ENCODE measurements around the gene RRP15.

The RRP15 gene

DNA sequence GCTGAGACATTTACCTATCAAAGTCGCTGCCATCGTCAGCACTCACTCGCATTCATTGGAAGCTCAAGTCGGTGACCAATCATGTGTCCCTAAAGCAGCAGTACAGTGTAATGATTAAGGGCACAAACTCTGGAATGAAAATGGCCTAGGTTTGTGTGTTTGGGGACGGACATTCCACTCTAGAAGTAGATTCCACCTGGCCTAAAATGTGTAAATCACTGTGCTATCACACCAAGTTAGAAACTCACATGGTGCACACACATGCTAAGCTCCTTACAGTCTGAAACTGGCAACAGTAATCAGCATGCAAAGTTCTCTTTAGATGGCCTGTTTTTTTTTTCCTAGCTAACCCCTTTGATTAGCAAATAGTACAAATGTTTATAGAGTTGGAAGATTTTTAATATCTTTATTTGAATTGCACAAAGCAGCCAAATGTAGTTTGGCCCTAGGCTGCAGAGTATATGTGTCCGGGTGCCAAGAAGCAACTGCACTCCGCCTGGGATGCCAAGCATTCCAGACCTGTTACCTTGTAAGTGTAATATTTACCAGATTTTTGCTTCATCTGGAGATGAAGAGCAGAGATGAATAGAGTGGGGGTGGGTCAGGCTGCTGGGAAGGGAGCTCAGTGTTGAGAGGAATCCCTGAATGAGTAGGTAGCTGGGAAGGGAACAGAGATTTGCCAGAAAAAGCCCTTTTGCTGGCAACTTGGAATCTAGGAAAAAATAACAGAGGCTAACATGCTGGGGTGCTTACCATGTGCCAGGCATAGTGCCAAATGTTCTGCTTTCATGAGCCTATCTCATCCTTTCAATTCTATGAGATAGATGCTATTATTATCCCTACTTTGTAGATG lies 95.3 kb downstream of the RRP15 start:
- DNase-seq (ENCODE audit: extremely low read depth, low read depth), result peak; percentile 60
- TF ChIP-seq, protein P1, sequence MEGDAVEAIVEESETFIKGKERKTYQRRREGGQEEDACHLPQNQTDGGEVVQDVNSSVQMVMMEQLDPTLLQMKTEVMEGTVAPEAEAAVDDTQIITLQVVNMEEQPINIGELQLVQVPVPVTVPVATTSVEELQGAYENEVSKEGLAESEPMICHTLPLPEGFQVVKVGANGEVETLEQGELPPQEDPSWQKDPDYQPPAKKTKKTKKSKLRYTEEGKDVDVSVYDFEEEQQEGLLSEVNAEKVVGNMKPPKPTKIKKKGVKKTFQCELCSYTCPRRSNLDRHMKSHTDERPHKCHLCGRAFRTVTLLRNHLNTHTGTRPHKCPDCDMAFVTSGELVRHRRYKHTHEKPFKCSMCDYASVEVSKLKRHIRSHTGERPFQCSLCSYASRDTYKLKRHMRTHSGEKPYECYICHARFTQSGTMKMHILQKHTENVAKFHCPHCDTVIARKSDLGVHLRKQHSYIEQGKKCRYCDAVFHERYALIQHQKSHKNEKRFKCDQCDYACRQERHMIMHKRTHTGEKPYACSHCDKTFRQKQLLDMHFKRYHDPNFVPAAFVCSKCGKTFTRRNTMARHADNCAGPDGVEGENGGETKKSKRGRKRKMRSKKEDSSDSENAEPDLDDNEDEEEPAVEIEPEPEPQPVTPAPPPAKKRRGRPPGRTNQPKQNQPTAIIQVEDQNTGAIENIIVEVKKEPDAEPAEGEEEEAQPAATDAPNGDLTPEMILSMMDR (IDR thresholded peaks at IDR 0.05; ENCODE audit: low read depth, low read length, missing control alignments), result no peak
- H3K4me3 ChIP-seq (replicated peaks; ENCODE audit: low read depth, low read length), result no peak overlapping the region

DNA sequence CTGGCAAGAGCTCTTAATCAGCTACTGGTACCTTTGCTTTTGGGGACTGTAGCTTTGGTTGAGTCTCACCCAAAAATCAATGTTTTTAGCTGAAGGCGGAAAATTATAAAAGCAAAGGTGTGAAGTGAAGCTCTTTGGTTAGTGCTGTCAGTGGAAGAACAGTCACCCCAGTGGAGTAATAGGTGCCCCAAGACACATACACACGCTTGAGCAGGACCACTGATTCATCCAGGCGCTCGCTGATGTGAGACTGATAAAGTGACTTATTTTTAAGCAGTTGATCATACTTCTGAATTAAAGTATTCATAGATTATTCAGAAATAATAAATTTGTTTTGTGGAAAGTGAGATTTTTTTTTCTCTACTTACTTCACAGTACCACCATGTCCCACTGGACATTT lies 97.2 kb downstream of the RRP15 start:
- DNase-seq (ENCODE audit: extremely low read depth, low read depth), result no peak
- TF ChIP-seq, protein P1 (IDR thresholded peaks at IDR 0.05; ENCODE audit: low read depth, low read length, missing control alignments), result no peak
- H3K4me3 ChIP-seq (replicated peaks; ENCODE audit: low read depth, low read length), result no peak overlapping the region

DNA sequence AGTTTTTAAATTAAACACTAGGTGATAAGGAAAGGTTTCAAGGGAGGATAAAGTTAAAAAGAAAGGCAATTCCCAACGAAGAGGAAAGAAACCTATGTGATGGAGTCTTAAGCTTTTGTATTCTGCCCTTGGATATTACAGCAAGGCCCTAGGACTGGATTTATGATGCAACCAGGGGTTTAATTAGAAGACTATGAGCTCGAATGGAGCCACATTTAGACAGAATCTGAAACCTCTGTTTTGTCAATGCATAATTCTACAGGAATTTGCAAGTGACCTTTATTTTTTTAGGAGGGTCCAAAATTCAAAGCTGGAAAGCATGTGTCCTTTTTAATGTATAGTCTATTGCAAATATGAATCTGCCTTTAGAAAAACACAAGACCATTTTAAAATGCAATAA lies 98.0 kb downstream of the RRP15 start:
- H3K4me3 ChIP-seq (replicated peaks; ENCODE audit: low read depth, low read length), result no peak overlapping the region
- no peak for DNase-seq (ENCODE audit: extremely low read depth, low read depth)
- TF ChIP-seq, protein P1 (IDR thresholded peaks at IDR 0.05; ENCODE audit: low read depth, low read length, missing control alignments), result no peak

DNA sequence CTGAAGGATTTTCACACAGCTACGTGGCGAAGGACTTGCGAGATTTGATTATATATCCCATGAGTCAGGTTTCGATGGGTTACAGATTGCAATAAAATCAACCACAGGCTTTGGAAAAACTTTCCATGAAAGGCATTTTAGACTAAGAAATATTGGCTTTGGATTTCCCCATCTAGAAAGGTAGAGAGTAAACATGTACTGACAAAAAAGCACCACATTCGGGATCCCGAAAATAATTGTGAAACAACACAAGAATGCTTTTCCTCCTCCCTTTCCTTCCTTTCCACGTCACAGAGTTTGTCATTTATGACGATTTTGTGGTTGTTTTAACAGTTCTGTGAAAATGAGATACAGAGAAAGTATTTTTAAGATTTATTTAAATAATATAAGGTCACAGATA lies 98.6 kb downstream of the RRP15 start:
- TF ChIP-seq, protein P1 (IDR thresholded peaks at IDR 0.05; ENCODE audit: low read depth, low read length, missing control alignments), result no peak
- H3K4me3 ChIP-seq (replicated peaks; ENCODE audit: low read depth, low read length), result no peak overlapping the region
- DNase-seq (ENCODE audit: extremely low read depth, low read depth), result no peak

DNA sequence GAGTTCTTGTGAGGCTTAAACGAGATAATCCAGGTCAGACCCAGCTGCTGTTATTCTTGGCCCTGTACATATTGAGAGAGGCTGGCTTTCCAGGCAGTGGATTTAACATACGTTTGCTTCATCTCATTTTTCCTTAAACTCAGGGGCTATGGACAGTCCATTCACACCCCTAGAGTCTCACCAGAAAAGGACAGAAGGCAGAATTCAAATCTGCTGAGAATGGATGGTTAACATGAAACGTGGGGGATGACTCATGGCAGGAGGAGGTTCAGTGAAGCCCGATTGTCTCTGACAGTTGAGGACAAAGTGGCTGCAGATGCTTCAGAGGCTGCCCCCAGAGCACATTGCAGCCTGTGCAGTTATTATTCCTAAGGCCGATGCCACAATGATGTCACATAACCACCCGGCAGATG lies 99.5 kb downstream of the RRP15 start:
- TF ChIP-seq, protein P1 (IDR thresholded peaks at IDR 0.05; ENCODE audit: low read depth, low read length, missing control alignments), result no peak
- H3K4me3 ChIP-seq (replicated peaks; ENCODE audit: low read depth, low read length), result no peak overlapping the region
- peak; percentile 80 for DNase-seq (ENCODE audit: extremely low read depth, low read depth)

All from HFF-Myc (cell line).